Kasumi-1 (cell line): Measurements from ENCODE around the gene DIPK1C.

ENCODE experiments used
- DNase-seq, 2 experiments: peaks; one replicate each; lab custom pipeline; 2025; lab: John Stamatoyannopoulos, UW

DIPK1C gene

GRCh38 chr18:74482697-74483096, 25.6 kb upstream of the DIPK1C start:
- DNase-seq: no peak

GRCh38 chr18:74480149-74480651, 23.1 kb upstream of the DIPK1C start:
- DNase-seq: no peak

- DNase-seq: no peak
These were observed 22.5 kb upstream of the DIPK1C start for GRCh38 chr18:74479486-74480148.

DNA sequence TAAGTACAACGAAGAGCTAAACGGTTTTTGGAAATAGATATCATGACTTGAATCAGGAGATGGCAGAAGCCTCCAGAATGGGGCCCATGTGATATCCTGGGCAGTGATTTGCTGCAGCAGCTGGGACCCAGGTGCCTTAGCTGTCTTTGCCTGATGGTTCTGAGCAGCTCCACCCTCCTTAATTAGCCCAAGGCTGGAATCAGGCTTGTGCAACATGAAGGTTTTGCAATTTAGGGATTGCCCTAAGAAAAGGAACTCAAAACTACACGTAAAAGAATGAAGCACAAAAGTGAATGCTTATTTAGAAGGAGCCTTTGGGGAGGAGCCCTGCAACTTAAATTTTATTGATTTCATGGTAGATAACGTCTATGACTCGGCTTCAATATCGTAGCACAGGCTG, 21.8 kb upstream of the DIPK1C start:
- DNase-seq: no peak

DNA sequence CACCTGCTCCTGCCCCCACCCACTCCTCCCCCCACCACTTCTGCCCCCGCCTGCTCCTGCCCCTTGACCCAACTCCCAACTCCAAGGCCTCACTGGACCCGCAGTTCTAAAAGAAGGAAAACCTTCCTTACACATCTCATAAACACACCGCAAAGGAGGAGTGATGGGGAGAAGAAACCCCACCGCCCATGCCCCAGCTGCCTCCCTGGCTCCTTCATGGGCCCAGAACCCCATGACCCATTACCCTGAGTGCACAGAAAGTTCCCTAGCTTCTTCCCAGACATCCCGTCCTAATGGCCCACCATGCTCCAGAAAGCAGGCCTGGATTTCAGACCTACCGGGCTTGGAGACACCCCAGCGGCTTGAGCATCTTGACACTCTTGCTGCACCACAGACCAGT, 21.2 kb upstream of the DIPK1C start:
- DNase-seq: no peak

DNA sequence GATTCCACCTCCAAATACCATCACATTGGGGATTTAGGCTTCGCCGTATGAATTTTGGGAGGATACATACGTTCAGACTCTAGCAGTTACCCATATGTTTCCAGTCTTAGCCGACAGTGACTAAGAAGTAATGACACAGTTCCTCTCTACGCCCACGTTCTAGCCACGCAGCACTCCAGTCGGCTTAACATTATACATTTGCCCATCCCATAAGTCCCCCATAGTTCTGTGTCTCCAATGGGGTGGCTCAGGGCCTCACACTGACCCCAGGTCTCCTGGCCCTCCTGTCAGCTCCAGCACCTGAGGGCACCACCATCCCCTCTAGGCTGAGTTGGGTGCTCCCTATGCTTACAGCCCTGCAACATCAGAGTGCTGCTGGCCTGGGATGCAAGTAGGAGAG, 20.7 kb upstream of the DIPK1C start:
- no peak for DNase-seq

GRCh38 chr18:74476140-74476539, 19.0 kb upstream of the DIPK1C start:
- peak in 1 of 2 experiments; percentile 27 for DNase-seq

DNA sequence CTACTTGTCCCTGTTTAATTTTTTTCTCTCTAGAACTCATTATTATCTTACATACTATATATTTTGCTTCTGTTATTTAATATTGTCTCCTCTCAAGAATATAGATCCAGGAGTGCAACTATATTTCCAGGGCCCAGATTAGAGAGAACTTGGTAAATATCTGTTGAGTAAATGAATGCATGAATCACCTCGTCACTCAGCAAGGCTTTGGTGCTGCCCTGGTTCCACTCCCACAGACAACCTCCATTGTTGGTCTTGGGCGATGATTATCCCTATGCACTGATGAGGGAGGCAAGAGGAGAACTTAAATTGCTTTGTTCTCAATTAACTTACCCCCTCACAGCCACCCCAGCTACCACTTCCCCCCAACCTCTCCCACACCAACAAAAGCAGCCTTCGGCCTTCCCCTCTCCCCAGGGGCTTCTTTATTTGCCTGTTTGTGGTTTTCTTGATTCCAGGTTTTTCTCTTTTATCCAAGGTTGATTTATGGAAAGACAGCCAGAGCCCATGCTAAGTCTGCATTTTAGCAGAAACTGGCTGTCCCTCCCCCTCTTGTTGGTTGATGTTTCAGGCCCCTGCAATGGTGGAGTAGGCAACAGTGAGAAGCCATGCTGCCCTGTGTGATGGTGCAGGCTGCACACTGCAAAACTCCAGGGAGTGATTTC, 17.0 kb upstream of the DIPK1C start:
- DNase-seq: no peak

- DNase-seq: no peak
These were observed 15.2 kb upstream of the DIPK1C start for GRCh38 chr18:74472312-74472711.

DNA sequence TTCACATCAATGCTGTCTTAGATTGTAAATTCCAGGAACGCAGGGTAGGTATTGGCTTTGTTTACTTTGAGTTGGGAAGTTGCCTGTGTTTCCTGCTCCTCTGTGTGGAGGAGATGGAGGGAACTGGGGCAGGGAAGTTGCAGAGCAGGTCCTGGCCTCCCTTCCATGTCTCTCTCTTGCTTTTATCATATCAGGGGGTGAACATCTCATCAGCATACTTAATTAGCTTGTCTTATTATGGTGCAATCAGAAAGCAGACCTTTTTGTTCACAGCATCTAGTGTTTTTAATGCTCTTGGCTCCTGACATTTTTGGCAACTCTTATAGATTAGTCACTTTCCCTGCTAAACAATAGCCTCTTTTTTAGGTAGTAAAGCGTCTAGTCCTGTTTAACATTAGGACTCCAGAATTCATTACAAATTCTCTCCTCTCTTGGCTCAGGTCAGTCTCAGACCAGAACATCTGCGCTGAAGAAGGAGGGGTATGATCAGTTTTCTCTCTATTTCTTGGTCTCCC, 11.5 kb upstream of the DIPK1C start:
- no peak for DNase-seq

GRCh38 chr18:74465775-74466174, 8.7 kb upstream of the DIPK1C start:
- DNase-seq: no peak

- no peak for DNase-seq
These were observed 6.9 kb upstream of the DIPK1C start for GRCh38 chr18:74463983-74464382.

DNA sequence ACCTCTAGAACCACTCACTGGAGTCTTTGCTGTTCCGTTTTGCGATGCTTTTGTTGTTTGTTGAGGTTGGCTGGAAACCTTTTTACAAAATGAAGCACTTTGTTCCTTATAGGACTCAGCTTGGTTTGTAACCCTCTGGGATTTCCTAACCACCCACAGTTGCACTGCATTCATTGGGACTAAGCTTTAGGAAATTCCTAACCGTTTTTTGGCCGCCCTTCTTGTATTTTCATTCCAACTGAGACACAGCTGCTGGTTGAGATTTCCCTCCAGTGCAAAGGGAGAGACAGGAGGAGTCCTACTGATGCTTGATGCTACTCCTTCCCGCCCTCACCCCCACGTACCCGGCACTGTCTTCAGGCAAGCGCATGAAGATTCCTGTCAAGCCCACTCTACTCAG, 6.1 kb upstream of the DIPK1C start:
- DNase-seq: no peak

DNA sequence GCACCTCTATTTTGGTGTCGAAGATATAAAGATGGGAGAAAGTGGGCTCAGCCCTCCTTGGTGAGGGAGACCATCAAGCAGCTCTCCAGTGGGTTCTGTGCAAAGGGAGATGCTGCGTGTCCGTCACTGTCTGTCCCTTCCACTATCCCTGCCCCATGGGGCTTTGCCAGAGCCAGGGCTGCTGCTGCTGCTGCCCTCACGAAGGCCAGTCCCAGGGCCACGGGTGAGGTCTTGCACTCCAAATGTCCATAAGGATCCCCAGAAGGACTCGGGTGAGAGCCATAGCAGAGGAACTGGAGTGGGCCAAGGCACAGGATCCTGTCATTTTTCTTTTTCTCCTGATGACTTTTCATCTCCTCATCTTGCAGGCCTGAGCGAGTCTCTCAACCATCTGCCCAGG, 3.7 kb upstream of the DIPK1C start:
- DNase-seq: no peak

DNA sequence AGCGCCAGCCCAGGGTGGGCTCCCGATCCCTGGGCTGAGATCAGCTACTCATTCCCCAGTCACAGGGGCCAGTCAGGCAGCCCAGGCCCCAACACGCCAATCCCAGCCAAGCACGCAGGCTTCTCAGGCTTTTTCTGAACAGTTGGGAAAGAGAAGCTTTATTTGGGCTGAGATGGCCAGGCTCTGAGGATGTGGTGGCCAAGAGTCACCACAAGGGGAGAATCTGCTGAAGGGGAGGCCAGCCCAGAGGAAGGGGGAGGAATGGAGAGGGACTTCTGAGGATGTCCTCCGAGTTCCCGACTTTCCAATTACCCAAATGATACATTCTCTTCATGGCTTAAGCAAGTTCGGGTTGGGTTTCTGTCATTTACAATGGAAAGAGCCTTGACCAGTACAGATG, 2.8 kb upstream of the DIPK1C start:
- DNase-seq: peak in 1 of 2 experiments; percentile 8

DNA sequence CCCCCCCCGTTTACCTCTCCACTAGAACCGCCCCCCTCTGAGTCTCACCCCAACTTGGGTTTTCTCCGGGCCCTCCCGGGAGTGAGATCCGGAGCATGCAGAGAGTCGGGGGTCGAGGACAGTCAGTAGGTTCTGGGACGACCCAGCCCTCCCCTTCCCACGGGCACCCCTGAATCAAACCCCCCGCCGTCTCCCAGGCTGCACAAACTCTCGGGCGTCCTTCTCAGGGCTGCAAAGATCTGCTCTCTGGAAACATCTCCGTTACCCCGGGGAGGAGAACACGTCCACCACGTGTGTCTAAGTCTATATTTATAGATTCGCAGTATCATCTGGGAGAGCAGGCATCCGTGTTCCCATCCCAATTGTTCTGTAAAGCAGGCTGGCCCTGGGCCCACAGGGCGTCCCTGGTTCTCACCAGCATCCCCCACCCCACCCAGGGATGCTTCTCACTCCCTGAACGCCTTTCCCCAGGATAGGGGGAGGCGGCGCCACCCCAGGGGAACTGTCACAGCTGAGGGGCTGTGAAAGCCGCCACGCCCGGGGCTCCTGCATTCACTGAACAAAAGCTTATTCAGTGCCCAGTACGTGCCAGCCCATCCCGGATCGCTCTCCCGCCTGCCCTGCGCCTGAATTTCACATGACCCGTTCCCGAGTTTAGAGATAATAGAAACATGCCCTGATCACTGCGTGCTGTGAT, 765 bp upstream of the DIPK1C start:
- no peak for DNase-seq

- no peak for DNase-seq
These were observed 612 bp downstream of the DIPK1C start for GRCh38 chr18:74456349-74457042.

GRCh38 chr18:74456017-74456348, 1.1 kb downstream of the DIPK1C start:
- DNase-seq: no peak

DNA sequence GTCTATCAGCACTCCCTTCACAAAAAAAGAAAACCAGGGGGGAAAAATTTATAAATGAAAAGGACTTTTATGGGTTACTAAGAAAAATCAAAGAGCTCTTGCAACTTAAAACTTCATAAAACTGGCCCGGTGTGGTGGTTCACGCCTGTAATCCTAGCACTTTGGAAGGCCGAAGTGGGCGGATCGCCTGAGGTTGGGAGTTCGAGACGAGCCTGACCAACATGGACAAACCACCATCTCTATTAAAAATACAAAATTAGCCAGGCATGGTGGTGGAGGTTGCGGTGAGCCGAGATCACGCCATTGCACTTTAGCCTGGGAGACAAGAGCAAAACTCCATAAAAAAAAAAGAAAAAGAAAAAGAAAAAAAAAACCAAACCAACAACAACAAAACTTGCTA, 1.7 kb downstream of the DIPK1C start:
- DNase-seq: no peak

GRCh38 chr18:74454279-74454751, 2.8 kb downstream of the DIPK1C start:
- no peak for DNase-seq

- DNase-seq: no peak
These were observed 3.4 kb downstream of the DIPK1C start for GRCh38 chr18:74453642-74454198.

- no peak for DNase-seq
These were observed 4.0 kb downstream of the DIPK1C start for GRCh38 chr18:74453016-74453566.
